COLO668 (cell line): Measurements from ENCODE around the gene SLC20A1.

Experiments used
- DNase-seq: peaks from one replicate; lab custom pipeline; 2025; ENCODE audit not compliant: unreplicated experiment; lab: John Stamatoyannopoulos, UW

The SLC20A1 gene

GRCh38 chr2:112623913-112624777 lies 21.6 kb upstream of the SLC20A1 start:
- no peak for DNase-seq

DNA sequence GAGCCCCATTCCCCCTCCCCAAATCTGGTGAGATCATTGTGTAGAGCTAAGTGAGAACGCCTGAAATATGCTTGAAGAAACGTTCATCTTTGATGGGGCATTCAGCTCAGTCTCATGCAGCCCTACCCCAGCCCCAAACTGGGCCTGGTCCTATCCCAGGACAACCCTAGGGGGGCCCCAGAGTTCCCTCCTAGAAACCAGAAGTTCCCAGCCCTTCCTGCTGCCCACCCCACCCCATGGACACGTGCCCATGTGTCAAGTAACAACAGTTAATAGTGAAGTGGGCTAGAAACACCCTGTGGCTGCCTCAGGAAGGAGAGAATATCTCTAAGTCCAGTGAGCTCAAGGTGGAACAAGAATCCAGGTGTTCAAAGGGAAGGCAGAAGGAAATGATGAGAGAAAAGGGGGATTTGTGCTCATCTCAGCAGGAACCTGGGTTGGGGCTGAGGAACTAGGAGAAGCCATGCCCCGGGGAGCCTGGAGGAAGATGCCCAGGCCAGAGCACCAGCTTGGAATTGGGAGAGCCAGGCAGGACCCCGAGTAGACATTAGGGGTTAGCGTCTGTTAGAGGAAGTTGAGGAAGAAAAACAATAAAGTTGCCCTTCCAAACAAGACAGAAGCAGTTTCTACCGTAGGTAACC lies 20.1 kb upstream of the SLC20A1 start:
- DNase-seq, result no peak

DNA sequence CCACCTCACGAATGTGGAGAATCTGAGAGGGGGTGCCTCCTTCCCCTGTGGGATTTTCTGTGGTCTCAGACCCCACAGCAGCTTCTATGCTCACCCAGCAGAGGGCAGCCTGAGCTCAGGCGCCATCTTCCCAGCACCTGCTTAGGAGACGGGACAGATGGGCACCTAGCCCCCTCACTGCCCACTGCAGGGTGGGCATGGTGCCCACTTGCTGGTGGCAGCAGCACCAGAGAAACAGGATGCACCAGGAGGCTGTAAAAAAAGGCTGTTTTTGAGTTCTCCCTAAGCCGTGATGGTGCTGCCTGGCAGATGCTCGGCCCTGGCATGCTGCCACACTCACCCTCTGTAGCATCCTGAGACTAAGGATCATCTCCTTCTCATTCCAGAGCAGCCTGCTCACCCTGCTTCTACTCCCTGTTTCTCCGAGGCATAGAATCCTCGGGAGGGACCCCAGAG lies 19.1 kb upstream of the SLC20A1 start:
- peak; percentile 37 for DNase-seq

DNA sequence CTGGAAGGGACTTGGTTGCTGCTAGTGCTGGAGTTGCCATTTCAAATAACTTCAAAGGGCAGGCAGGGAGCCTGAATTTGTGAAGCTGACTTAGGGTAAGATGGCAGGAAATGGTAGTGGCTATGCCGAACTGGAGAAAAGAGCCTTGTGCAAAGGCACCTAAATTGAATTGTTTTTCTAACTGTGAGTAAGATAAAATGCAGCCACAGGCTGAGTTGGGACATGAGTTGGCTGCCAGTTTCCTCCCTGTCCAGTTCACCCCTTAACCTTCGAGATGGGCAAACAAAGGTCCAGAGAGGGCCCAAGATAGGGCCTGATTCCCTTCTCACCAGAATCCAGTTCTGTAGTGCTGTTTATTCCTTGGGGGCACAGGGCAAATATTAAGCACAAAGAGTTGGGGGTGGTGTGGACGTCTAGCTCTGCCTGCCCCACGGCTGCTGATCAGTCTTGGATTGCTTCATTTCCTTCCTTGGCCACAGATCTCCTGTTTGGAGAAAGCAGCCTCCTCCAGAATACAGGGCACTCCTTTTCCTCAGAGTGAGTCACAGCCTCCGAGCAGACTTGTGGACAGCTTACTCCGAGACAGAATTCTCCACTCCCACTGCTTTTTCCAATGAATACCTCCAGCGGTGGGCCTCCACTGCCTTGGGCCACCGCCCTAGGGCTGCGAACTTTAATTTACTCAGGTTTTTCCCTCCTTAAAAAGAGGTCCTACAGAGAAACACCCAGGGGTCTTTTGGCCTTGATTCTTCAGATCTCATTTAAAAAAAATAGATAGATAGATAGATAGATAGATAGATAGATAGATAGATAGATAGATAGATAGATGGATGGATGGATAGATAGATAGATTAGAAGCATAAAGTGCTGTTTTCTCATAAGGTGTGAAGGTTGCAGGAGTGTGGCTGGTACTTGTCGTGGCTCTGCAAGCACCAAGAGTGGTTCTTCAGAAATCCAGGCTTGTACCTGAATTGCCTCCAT lies 18.4 kb upstream of the SLC20A1 start:
- no peak for DNase-seq

- DNase-seq, result no peak
These were observed 16.5 kb upstream of the SLC20A1 start for GRCh38 chr2:112629224-112629623.

DNA sequence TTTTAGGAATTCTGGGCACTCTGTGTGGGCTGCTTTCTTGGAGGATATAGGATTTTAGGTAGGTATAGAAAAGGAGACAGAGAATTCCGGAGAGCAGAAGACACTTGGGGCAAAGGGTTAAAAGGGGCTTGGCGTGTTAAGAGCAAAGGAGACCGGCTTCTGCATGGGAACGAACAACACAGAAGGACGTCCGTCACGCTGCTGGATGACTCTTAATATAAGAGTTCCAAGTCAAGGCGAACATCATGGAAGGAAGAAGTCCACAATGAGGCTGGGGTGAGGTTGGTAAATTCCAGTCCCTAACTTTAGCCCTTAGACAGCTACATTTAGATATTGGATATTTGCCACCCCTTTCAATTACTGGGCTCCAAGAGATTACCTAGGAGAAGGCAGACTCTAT lies 15.9 kb upstream of the SLC20A1 start:
- DNase-seq, result no peak

DNA sequence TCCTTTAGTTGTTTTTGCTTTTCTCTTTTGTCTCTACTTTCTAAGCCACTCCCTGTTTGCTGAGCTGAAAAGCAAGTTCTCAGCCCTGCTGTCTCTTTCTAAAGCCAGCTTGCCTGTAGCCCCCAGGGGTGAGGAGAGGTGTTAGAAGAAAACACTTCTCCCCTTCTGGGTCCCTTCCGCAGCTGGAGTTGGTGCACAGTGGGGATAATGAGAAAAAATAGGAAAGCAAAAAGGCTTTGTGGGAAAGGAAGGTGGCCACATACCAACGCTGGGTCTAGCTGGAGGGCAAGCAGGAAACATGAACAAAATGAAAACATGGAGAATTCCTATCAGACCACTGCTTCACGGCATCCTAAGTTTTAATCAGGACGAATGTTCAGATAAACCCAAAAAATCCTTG lies 15.5 kb upstream of the SLC20A1 start:
- DNase-seq, result no peak

- DNase-seq, result no peak
These were observed 12.0 kb upstream of the SLC20A1 start for GRCh38 chr2:112633708-112634107.

- no peak for DNase-seq
These were observed 11.4 kb upstream of the SLC20A1 start for GRCh38 chr2:112634153-112634873.

- DNase-seq, result no peak
These were observed 10.9 kb upstream of the SLC20A1 start for GRCh38 chr2:112634874-112635157.

- DNase-seq, result no peak
These were observed 9.0 kb upstream of the SLC20A1 start for GRCh38 chr2:112636605-112637288.

GRCh38 chr2:112637289-112637660 lies 8.5 kb upstream of the SLC20A1 start:
- no peak for DNase-seq

GRCh38 chr2:112639936-112640335 lies 5.8 kb upstream of the SLC20A1 start:
- DNase-seq, result no peak

GRCh38 chr2:112640467-112640799 lies 5.3 kb upstream of the SLC20A1 start:
- no peak for DNase-seq

DNA sequence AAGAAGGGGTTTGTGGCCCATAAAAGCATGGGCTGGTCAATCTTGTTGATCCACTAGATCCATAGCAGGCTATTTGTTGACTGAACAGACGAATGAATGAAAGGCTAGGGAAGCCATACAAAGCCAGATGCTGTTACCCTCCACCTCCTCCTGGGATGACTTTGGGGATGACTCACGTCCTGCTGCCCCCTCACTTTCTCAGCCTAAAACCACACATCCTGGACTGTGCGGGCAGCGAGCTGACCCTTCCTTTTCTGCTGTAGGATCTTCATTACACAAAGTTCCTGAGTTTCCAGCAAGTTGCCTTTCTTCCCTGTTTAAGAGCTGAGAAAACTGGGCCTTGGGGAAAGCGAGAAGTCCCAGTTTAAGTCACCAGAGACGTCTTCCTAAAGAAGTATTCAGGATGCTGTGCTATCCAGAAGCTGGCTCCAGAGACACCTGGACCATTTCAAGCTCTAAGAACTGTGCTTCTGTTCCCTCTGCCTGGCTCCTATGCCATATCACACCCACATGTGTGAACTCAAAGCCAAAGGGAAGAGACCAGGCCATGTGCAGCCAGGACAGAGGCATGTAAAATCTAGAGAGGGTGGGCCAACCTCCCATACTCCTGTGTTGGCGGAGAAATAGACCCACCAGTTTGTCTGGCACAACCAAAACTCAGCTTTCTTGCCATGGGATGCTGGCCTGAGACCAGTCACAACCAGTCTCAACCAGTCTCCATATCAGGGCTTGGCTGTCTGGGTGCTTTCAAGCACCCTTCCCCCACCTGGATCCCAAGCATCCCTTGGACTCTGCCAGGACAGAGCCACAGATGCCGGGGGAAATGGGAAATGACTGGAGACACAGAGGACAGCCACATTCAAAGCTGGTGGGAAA lies 4.7 kb upstream of the SLC20A1 start:
- no peak for DNase-seq

GRCh38 chr2:112641701-112642100 lies 4.0 kb upstream of the SLC20A1 start:
- no peak for DNase-seq

GRCh38 chr2:112642561-112642960 lies 3.2 kb upstream of the SLC20A1 start:
- DNase-seq, result no peak

GRCh38 chr2:112642966-112643365 lies 2.8 kb upstream of the SLC20A1 start:
- no peak for DNase-seq

- no peak for DNase-seq
These were observed 2.3 kb upstream of the SLC20A1 start for GRCh38 chr2:112643488-112643887.
